NK-92 (cell line): ENCODE data around the gene RABEP2.
"Not testable (repeated sequence)": the region's sequence is repeated elsewhere in the genome, so short reads cannot be mapped to it uniquely, and the experiment has no call there.

Experiments
- DNase-seq: peaks from one replicate; lab custom pipeline; 2025; ENCODE audit not compliant: unreplicated experiment; lab: John Stamatoyannopoulos, UW

The RABEP2 gene

GRCh38 chr16:28904363-28904762 is 20.7 kb downstream of the RABEP2 start:
- DNase-seq, result no peak

GRCh38 chr16:28903344-28904042 is 21.5 kb downstream of the RABEP2 start:
- no peak for DNase-seq

DNA sequence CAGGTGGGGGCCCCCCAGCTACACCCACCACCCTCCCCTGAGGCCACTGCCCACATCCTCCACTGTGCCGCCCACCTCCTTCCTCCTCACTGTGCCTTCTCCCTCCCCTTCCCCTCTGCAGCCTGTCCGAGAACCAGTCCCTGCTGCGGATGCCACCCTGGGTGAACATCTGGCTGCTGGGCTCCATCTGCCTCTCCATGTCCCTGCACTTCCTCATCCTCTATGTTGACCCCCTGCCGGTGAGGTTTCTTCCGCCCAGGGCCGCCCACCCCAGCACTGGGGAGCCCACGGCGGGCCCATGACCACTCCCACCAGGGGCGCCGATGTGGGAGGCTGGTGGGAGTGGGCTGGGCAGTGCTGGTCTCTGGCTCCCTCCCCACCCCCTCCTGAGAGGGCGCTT is 22.1 kb downstream of the RABEP2 start:
- no peak for DNase-seq

DNA sequence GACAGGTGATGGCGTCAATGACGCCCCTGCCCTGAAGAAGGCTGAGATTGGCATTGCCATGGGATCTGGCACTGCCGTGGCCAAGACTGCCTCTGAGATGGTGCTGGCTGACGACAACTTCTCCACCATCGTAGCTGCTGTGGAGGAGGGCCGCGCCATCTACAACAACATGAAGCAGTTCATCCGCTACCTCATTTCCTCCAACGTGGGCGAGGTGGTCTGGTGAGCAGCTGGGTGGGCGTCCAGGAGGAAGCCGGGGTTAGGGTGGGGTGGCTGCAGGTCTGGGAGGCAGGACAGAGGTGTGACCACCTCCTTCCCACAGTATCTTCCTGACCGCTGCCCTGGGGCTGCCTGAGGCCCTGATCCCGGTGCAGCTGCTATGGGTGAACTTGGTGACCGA is 23.2 kb downstream of the RABEP2 start:
- no peak for DNase-seq

DNA sequence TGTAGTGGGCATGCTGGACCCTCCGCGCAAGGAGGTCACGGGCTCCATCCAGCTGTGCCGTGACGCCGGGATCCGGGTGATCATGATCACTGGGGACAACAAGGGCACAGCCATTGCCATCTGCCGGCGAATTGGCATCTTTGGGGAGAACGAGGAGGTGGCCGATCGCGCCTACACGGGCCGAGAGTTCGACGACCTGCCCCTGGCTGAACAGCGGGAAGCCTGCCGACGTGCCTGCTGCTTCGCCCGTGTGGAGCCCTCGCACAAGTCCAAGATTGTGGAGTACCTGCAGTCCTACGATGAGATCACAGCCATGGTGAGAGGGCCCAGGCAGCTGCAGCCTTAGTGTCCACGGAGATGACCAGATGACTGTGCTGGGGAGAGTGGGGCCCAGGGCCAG is 24.4 kb downstream of the RABEP2 start:
- DNase-seq, result no peak

DNA sequence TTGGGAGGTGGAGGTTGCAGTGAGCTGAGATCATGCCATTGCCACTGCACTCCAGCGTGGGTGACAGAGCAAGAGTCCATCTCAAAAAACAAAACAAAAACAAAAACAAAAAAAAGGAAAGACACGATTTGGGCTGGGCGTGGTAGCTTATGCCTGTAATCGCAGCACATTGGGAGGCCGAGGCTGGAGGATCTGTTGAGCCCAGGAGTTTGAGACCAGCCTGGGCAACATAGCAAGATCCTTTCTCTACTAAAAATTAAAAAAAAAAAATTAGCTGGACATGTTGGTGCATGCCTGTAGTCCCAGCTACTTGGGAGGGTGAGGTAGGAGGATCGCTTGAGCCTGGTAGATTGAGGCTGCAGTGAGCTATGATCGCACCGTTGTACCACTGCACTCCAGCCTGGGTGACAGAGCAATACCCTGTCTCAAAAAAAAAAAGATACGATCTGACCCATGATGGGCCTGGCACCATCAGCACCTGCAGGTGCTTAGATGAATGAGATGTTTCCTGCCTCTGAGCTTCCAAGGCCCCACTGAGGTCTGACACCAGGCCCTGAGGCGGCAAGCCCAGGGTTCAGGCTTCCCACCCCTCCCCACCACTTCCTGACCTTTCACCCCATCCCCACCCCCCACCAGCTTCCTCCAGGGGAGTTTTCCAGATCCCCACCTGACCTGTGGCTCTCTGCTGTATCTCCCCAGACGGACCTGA is 25.0 kb downstream of the RABEP2 start:
- DNase-seq, result no peak

DNA sequence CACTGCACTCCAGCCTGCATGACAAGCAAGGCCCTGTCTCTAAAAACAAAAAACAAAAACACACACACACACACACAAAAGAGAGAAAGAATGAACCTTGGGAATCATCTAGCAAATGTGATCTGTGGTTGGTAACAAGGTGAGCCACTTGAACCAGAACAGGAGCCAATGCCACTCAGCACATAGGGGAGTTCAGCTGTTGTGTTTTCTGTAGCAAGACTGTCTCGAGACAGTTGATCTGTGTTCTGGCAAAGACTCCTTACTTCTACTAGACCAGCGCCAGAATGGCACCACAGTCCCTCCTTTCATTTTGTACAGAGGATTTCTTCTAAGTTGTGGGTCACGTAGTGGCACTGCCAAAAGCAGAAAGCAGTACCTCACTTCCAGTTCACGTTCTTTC is 26.1 kb downstream of the RABEP2 start:
- no peak for DNase-seq

DNA sequence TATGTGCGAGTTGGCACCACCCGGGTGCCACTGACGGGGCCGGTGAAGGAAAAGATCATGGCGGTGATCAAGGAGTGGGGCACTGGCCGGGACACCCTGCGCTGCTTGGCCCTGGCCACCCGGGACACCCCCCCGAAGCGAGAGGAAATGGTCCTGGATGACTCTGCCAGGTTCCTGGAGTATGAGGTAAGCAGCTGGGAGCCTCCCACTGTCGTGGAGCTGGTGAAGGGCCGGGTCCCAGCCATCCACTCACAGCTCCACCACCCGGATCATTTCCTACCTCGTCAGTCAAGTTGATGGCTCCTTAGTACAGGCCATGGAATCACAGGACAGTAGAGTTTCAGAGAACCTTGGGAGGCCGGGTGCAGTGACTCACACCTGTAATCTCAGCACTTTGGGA is 26.8 kb downstream of the RABEP2 start:
- no peak for DNase-seq

GRCh38 chr16:28897826-28898225 is 27.2 kb downstream of the RABEP2 start:
- no peak for DNase-seq

DNA sequence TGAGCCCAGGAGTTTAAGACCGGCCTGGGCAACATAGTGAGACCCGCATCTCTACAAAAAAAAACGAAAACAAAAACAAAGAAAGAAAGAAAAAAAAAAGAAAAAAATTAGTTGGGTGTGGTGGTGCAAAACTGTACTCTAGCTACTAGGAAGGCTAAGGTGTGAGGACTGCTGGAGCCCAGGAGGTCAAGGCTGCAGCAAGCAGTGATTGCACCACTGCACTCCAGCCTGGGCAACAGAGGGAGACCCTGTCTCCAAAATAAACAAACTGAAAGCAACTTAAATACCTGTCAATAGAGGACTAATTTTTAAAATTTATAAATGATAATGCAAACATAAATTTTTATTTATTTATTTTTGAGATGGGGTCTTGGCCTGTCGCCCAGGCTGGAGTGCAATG is 29.4 kb downstream of the RABEP2 start:
- DNase-seq, result no peak

DNA sequence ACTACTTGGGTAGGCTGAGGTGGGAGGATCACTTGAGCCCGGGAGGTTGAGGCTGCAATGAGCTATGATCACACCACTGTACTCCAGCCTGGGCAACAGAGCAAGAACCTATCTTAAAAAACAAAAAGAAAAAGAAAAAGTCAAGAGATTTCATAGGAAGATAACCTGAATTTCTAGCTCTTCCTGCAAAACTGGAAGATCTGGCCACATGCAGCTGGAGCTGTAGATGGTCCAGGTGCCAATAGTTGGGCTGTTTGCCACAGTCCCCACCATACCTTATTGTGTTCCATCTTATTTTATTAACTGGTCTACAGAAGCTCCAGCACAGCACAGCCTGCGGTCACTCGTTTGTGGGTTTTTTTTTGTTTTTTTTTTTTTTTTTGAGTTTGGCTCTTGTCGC is 31.7 kb downstream of the RABEP2 start:
- no peak for DNase-seq

DNA sequence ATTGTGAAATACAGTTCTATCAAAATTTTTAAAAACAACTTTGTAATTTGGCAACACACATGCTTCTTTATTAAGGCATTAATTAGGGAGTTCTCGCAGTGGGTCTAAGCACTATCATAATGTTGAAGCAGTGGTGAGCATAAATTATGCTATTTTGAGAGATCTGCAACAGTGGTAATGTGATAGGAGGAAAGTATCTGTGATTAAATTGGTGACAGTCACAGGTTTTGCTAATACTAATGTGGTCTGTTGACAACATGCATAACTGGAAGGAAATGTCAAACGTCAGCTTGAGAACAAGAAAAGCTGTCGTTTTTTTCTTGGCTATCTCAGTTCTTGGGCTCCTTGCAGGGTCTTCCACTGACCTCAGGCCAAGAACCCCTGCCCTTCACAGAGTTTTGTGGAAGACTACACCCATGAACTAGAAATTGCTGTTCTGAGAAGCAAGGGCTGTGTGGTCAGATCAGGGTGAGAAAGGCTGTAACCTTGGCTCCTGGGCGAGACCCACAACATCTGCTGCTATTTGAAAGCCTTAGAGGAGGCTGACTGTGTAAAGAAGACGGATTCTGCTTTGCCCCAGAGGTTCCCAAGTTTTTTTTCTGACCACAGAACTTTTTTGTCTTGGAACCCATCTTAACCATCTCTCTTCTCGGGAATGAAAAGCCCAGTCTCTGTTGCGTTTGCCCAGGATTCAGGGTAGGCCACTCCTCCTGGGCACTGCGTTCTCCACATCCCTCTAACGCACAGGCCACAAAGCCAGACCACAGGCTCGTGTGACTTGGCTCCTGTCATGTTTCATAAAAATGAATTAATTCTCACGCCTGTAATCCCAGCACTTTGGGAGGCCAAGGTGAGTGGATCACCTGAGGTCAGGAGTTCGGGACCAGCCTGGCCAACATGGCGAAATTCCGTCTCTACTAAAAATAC is 32.8 kb downstream of the RABEP2 start:
- no peak for DNase-seq

- DNase-seq, result not testable (repeated sequence)
Observed at GRCh38 chr16:28890355-28890754, 34.7 kb downstream of the RABEP2 start.

DNA sequence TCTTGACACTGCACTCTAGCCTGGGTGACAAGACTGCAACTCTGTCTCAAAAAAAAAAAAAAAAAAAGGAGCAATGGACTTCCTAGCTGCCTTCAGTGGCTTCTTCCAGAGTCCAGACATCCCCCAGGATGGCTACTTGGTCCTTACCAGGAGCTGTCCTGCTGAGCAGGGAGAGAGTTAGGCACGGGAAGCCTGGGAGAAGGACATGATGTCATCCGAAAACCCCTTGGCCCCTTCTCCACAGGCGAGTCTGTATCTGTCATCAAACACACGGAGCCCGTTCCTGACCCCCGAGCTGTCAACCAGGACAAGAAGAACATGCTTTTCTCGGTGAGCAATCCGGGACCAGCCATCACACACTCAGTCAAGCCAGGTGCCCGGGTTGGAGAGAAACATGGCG is 38.1 kb downstream of the RABEP2 start:
- DNase-seq, result no peak

DNA sequence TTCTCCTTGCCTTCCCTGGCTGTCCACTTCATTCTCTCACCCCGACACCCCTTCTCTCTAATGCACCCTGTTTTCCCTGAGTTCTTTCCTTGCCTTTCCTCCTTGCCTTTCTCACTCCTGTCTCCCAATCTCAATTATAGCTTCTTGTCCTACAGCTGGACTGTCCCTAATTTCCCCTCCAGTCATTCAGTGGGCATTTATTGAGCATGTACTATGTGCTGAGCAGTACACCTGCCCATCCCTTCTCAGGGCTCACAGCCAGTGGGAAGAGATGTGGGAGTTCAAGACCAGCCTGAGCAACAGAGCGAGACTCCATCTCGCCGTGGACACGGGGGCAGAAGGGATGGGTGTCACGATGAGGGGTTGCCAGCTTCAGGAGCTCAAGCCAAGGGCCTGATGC is 41.0 kb downstream of the RABEP2 start:
- DNase-seq, result no peak

- no peak for DNase-seq
Observed at GRCh38 chr16:28883221-28883996, 41.6 kb downstream of the RABEP2 start.

GRCh38 chr16:28882551-28883160 is 42.4 kb downstream of the RABEP2 start:
- DNase-seq, result no peak

DNA sequence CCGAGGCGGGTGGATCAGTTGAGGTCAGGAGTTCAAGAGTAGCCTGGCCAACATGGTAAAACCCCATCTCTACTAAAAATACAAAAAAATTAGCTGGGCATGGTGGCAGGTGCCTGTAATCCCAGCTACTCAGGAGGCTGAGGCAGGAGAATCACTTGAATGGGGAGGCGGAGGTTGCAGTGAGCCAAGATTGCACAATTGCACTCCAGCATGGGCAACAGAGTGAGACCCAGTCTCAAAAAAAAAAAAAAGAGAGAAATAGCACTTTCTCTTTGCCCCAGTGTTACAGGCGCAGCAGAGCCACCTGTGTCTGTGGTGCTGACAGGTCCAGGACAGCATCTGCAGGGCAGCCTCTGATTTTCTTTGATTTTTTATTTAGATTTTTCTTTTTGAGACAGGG is 43.5 kb downstream of the RABEP2 start:
- DNase-seq, result not testable (repeated sequence)

DNA sequence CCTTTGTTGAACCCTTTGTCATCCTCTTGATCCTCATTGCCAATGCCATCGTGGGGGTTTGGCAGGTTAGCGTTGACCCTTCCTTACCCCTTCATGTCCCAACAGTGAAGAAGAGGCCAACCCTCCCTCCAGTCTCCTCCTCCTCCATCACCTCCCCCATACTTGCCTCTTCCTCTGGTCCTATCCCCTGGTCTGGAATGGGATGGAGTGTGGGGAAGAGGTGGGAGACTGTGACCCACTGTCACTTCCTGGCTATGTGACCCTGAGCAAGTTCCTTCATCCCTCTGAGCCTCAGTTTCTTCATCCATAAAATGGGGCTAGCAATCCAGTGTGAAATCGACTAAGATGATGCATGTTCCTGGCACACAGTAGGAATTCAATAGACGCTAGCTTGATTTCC is 44.1 kb downstream of the RABEP2 start:
- DNase-seq, result no peak

GRCh38 chr16:28880589-28880915 is 44.5 kb downstream of the RABEP2 start:
- DNase-seq, result no peak
